ENCODE measurements around the gene SERPINE1.
"Not testable (repeated sequence)": the region's sequence is repeated elsewhere in the genome, so short reads cannot be mapped to it uniquely, and the experiment has no call there.

Gene SERPINE1

DNA sequence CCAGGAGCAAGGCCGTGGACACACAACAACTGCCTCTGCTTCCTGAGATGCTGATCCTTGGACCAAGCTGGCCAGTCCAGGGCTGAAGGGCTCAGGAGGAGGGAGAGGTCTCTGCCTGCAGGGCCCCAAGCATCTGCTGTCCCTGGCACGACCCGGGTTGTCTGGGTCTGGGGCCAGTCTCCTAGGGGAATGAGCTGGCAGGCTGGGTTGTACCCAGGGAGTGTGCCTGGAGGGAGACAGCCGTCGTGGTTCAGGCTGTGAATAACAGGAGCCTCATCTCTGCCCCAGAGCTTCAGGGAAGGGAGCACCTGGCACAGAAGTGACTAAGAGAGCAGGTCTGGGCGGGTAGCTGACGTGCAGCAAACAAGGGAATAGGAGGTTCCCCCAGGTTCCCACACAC is 17.9 kb upstream of the SERPINE1 start:
- DNase-seq (ENCODE audit: low spot score in 2 of 2) = no peak
- in situ Hi-C loops (cut with MboI; ENCODE audit: low sequenced_read_pairs) = no loop called here
- Histone ChIP-seq H3K27me3 (ENCODE audit: low read depth) (no peaks in the 10 kb centered on the region), H3K4me1 (no peaks in the 10 kb centered on the region), H3K9me3 (no peaks in the 10 kb centered on the region), H3K36me3 (replicated peaks) (no peaks in the 10 kb centered on the region), H3K4me3 (no peak overlapping the region)

GRCh38 chr7:101109368-101109767 is 17.5 kb upstream of the SERPINE1 start:
- in situ Hi-C loops (cut with MboI; ENCODE audit: low sequenced_read_pairs) = no loop called here
- no peaks in the 10 kb centered on the region for H3K4me1 ChIP-seq

GRCh38 chr7:101111261-101111660 is 15.6 kb upstream of the SERPINE1 start:
- no peaks in the 10 kb centered on the region for H3K36me3 ChIP-seq (replicated peaks)
- DNase-seq (ENCODE audit: low spot score in 2 of 2) = no peak
- H3K27me3 ChIP-seq (ENCODE audit: low read depth) = no peaks in the 10 kb centered on the region
- H3K4me3 ChIP-seq = no peak overlapping the region
- in situ Hi-C loops (cut with MboI; ENCODE audit: low sequenced_read_pairs) = no loop called here
- no peaks in the 10 kb centered on the region for H3K4me1 ChIP-seq
- H3K9me3 ChIP-seq = no peaks in the 10 kb centered on the region

More at GRCh38 chr7:101109368-101109767, 17.5 kb upstream of the SERPINE1 start:
- DNase-seq (ENCODE audit: low spot score in 2 of 2) = no peak
- H3K27me3 ChIP-seq (ENCODE audit: low read depth) = no peaks in the 10 kb centered on the region
- no peaks in the 10 kb centered on the region for H3K9me3 ChIP-seq
- H3K4me3 ChIP-seq = no peak overlapping the region
- H3K36me3 ChIP-seq (replicated peaks) = no peaks in the 10 kb centered on the region

GRCh38 chr7:101112233-101112632 is 14.7 kb upstream of the SERPINE1 start:
- no peak for DNase-seq (ENCODE audit: low spot score in 2 of 2)
- in situ Hi-C loops (cut with MboI; ENCODE audit: low sequenced_read_pairs) = no loop called here
- H3K4me3 ChIP-seq = no peak overlapping the region
- no peaks in the 10 kb centered on the region for H3K36me3 ChIP-seq (replicated peaks)
- H3K9me3 ChIP-seq = no peaks in the 10 kb centered on the region
- no peaks in the 10 kb centered on the region for H3K4me1 ChIP-seq
- H3K27me3 ChIP-seq (ENCODE audit: low read depth) = no peaks in the 10 kb centered on the region

- in situ Hi-C loops (cut with MboI; ENCODE audit: low sequenced_read_pairs); H3K4me3 ChIP-seq; H3K4me1 ChIP-seq; DNase-seq (ENCODE audit: low spot score in 2 of 2); H3K27me3 ChIP-seq (ENCODE audit: low read depth); H3K36me3 ChIP-seq (replicated peaks); H3K9me3 ChIP-seq: not testable (repeated sequence)
Measured at GRCh38 chr7:101113140-101113539, 13.8 kb upstream of the SERPINE1 start.

GRCh38 chr7:101113836-101114235 is 13.1 kb upstream of the SERPINE1 start:
- Histone ChIP-seq H3K4me3 (no peak overlapping the region), H3K9me3 (no peaks in the 10 kb centered on the region), H3K27me3 (ENCODE audit: low read depth) (no peaks in the 10 kb centered on the region), H3K36me3 (replicated peaks) (no peaks in the 10 kb centered on the region), H3K4me1 (no peaks in the 10 kb centered on the region)
- no peak for DNase-seq (ENCODE audit: low spot score in 2 of 2)
- in situ Hi-C loops (cut with MboI; ENCODE audit: low sequenced_read_pairs) = no loop called here

GRCh38 chr7:101114492-101114891 is 12.4 kb upstream of the SERPINE1 start:
- Histone ChIP-seq H3K9me3 (no peaks in the 10 kb centered on the region), H3K4me3 (no peak overlapping the region), H3K4me1 (no peaks in the 10 kb centered on the region), H3K36me3 (replicated peaks) (no peaks in the 10 kb centered on the region), H3K27me3 (ENCODE audit: low read depth) (no peaks in the 10 kb centered on the region)
- DNase-seq (ENCODE audit: low spot score in 2 of 2) = no peak
- in situ Hi-C loops (cut with MboI; ENCODE audit: low sequenced_read_pairs) = no loop called here

DNA sequence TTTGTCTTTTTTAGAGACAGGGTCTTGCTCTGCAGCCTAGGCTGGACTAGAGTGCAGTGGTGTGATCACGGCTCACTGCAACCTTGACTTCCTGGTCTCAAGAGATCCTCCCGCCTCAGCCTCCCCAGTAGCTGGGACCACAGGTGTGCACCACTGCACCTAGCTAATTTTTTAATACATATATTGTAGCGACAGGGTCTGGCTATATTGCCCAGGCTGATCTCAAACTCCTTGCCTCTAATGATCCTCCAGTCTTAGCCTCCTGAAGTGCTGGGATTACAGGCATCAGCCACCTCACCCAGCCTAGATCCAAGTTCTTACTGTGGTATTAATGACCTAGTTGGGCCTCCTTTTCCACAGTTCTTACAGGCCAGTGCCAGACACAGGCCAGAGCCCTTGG is 11.7 kb upstream of the SERPINE1 start:
- Histone ChIP-seq H3K4me3 (no peak overlapping the region), H3K36me3 (replicated peaks) (no peaks in the 10 kb centered on the region), H3K9me3 (no peaks in the 10 kb centered on the region), H3K4me1 (no peaks in the 10 kb centered on the region), H3K27me3 (ENCODE audit: low read depth) (no peaks in the 10 kb centered on the region)
- DNase-seq (ENCODE audit: low spot score in 2 of 2) = no peak
- in situ Hi-C loops (cut with MboI; ENCODE audit: low sequenced_read_pairs) = no loop called here

DNA sequence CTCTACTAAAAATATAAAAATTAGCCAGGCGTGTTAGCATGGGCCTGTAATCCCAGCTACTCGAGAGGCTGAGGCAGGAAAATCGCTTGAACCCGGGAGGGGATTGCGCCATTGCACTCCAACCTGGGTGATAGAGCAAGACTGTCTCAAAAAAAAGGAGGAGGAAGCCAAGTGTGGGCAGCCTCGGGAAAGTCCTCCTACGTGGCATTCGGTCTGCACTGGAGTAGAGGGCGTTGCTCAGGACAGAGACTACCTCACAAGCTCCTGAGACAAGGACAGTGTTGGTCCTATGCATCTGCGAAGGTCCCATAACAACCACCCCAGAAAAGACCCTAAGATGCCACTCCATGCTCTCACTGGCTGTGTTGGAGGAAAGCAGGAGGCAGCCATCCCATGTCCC is 10.0 kb upstream of the SERPINE1 start:
- DNase-seq (ENCODE audit: low spot score in 2 of 2) = no peak
- no peaks in the 10 kb centered on the region for H3K4me1 ChIP-seq
- H3K27me3 ChIP-seq (ENCODE audit: low read depth) = no peaks in the 10 kb centered on the region
- no peaks in the 10 kb centered on the region for H3K36me3 ChIP-seq (replicated peaks)
- H3K4me3 ChIP-seq = no peak overlapping the region
- in situ Hi-C loops (cut with MboI; ENCODE audit: low sequenced_read_pairs) = no loop called here
- no peaks in the 10 kb centered on the region for H3K9me3 ChIP-seq

DNA sequence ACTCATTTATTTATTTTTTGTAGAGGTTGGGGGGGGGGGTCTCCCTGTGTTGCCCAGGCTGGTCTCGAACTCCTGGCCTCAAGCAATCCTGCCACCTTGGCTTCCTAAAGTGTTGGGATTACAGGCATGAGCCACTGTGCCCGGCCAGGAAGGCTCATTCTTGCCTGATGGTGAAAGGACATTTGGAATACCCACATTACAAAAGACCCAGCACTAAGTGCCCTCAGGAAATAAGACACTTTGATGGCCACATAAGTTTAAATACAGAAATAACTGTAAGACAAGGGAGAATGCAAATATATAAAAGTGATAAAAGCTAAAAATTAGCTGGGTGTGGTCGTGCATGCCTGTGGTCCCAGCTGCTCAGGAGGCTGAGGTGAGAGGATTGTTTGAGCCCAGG is 8.0 kb upstream of the SERPINE1 start:
- no peak overlapping the region for H3K4me3 ChIP-seq
- H3K4me1 ChIP-seq = no peaks in the 10 kb centered on the region
- DNase-seq (ENCODE audit: low spot score in 2 of 2) = no peak
- H3K9me3 ChIP-seq = no peaks in the 10 kb centered on the region
- no peaks in the 10 kb centered on the region for H3K27me3 ChIP-seq (ENCODE audit: low read depth)
- H3K36me3 ChIP-seq (replicated peaks) = no peaks in the 10 kb centered on the region
- in situ Hi-C loops (cut with MboI; ENCODE audit: low sequenced_read_pairs) = no loop called here

GRCh38 chr7:101119876-101120275 is 7.0 kb upstream of the SERPINE1 start:
- H3K27me3 ChIP-seq (ENCODE audit: low read depth) = no peaks in the 10 kb centered on the region
- no peaks in the 10 kb centered on the region for H3K36me3 ChIP-seq (replicated peaks)
- H3K4me1 ChIP-seq = no peaks in the 10 kb centered on the region
- H3K4me3 ChIP-seq = no peak overlapping the region
- in situ Hi-C loops (cut with MboI; ENCODE audit: low sequenced_read_pairs) = no loop called here
- no peak for DNase-seq (ENCODE audit: low spot score in 2 of 2)
- H3K9me3 ChIP-seq = no peaks in the 10 kb centered on the region

- no peak overlapping the region for H3K4me3 ChIP-seq
- no peaks in the 10 kb centered on the region for H3K9me3 ChIP-seq
- no peak for DNase-seq (ENCODE audit: low spot score in 2 of 2)
- no peaks in the 10 kb centered on the region for H3K36me3 ChIP-seq (replicated peaks)
- in situ Hi-C loops (cut with MboI; ENCODE audit: low sequenced_read_pairs) = no loop called here
- no peaks in the 10 kb centered on the region for H3K4me1 ChIP-seq
- no peaks in the 10 kb centered on the region for H3K27me3 ChIP-seq (ENCODE audit: low read depth)
Measured at GRCh38 chr7:101120315-101120714, 6.6 kb upstream of the SERPINE1 start.

DNA sequence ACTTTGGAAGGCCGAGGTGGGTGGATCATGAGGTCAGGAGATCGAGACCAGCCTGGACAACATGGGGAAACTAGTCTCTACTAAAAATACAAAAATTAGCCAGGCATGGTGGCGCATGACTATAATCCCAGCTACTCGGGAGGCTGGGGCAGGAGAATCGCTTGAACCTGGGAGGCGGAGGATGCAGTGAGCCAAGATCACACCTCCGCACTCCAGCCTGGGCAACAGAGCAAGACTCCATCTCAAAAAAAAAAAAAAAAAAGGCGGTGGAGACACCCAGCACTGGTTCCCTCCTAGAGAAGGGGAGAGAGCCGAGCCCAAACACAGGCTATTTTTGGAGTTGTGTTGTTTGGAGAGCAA is 5.3 kb upstream of the SERPINE1 start:
- H3K4me3 ChIP-seq; H3K4me1 ChIP-seq; in situ Hi-C loops (cut with MboI; ENCODE audit: low sequenced_read_pairs); DNase-seq (ENCODE audit: low spot score in 2 of 2); H3K27me3 ChIP-seq (ENCODE audit: low read depth); H3K36me3 ChIP-seq (replicated peaks); H3K9me3 ChIP-seq: not testable (repeated sequence)

- H3K9me3 ChIP-seq = no peaks in the 10 kb centered on the region
- H3K36me3 ChIP-seq (replicated peaks) = no peaks in the 10 kb centered on the region
- in situ Hi-C loops (cut with MboI; ENCODE audit: low sequenced_read_pairs) = no loop called here
- peak in 1 of 2 experiments; percentile 32 for DNase-seq (ENCODE audit: low spot score in 2 of 2)
- H3K4me3 ChIP-seq = no peak overlapping the region
- no peaks in the 10 kb centered on the region for H3K27me3 ChIP-seq (ENCODE audit: low read depth)
- H3K4me1 ChIP-seq = peaks cover 3% of the 10 kb centered on the region; the same call in 1 of the 2 replicates
Measured at GRCh38 chr7:101121991-101122932, 4.6 kb upstream of the SERPINE1 start.
